Peyer's patch (tissue), 4 donors: ENCODE measurements around the gene SNX33.
"Not testable (repeated sequence)": the region's sequence is repeated elsewhere in the genome, so short reads cannot be mapped to it uniquely, and the experiment has no call there.

Experiments
- CTCF ChIP-seq, 6 experiments: fragments of 450-650 bp in 4 of 6; fragments of 200-600 bp in 2 of 6; sonication (generic) in 1 of 6; IDR thresholded peaks; one replicate each; pipeline ENCODE4 v1.5.1; 2017 to 2019; ENCODE audit warnings: antibody characterized with exemption in 6 of 6, mild to moderate bottlenecking in 3 of 6, moderate library complexity in 1 of 6
- POLR2A ChIP-seq, 2 donors: fragments of 450-650 bp; IDR thresholded peaks; one replicate each; pipeline ENCODE4 v1.5.1; 2017; ENCODE audit warnings: antibody characterized with exemption in 2 of 2, mild to moderate bottlenecking in 2 of 2, moderate library complexity in 2 of 2

- TF ChIP-seq CTCF, POLR2A (IDR thresholded peaks at IDR 0.05): not testable (repeated sequence)
These were observed 13.8 kb upstream of the SNX33 start for GRCh38 chr15:75633922-75634321.
